Germinal center (tissue), 1 donor: Measurements from ENCODE around the gene ECHS1.
"Not testable (repeated sequence)": the region's sequence is repeated elsewhere in the genome, so short reads cannot be mapped to it uniquely, and the experiment has no call there.

Source experiments
- DNase-seq: peaks from one replicate; pipeline ENCODE4 v3.0.0; 2012; ENCODE audit warnings: mixed read lengths, low spot score

Gene ECHS1

DNA sequence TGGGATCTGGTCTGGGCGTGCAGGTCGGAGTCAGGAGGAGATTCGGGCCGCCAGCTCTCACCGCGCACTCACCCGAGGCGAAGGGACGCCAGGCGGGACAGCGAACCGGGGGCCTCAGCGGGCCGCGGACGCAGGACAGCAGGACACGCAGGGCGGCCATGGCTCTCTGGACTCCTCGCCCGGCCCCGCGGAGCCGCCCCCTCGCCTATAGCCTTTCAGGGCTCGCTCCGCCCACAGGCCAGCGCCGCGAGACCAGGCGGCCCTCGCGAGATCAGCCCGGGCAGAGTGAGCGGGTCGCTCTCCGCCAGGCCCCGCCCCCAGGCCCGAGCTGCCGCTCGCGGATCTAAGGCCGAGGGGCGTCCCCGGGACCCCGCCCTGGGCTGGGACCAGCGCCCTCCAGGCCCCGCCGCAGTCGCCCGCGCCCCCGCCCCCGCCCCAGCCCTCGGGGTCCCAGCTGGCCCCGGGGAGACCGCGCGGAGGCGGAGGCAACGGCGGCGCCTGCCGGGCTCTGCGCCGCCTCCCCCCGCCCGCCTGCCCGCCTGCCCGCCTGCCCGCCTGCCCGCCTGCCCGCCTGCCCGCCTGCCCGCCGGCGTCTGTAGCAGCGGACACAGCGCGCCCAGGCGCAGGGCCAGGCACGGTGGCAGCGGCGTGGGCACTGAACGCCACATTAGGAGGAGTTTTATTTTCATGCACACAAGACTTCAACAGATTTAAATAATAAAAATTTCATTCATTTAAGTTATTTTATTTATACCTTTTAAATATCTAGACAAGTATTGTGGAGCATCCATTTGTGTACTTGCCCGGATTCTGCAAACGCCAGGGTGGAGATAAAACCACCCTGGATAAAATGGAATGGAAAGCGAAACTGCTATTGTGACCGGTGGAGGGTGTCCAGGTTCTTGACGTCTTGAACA is at the start of gene ECHS1:
Gene ECHS1 (minus strand): TSS at position 181 of the 917 bp plus-strand sequence. CDS start 21 bp downstream, at position 160.
- peak; percentile 95 for DNase-seq

GRCh38 chr10:133422223-133422806 is 49.2 kb upstream of the ECHS1 start:
- DNase-seq = no peak

DNA sequence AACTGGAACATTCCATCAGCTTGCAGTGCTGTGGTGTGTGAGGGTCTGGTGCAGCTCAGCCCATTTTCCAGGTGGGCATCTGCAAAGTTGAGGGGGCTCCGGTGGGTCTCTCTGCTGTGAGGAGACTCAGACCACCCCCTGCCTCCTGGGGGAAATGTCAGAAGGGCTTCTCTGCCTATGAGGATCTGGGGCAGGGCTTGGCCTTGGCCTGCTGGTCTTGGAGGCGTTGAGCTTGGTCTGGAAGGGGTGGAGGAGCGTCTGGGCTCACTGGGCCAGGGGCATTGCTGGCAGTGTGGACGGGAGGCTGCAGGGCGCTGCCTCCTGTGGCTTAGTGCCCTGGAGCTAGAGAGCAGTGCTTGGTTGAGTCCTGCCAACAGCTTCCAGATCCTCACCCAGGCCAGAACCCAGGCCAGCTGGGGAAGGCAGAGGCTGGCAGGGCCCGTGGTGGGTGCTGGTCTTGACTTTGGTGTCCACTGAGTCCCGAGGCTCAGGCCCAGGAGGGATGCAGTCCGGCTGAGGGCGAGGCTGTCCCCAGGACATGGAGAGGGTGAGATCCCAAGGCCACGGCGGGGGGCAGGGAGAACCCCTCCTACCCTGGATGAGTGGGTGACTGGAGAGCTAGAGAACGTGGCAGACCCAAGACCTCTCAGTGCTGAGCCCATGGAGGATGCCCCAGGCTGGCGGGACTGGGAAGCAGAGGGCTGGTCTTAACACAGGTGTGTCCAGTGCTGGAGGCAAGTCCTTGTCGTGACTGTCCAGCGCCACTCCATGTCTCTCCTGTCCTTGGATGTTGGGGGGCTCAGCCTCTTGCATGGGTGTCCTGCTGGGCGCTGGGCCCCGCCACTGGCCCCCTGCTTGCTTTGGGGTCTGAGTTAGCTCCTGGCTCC is 48.4 kb upstream of the ECHS1 start:
- DNase-seq = peak; percentile 3

- no peak for DNase-seq
Measured at GRCh38 chr10:133420579-133420978, 47.4 kb upstream of the ECHS1 start.

GRCh38 chr10:133420028-133420427 is 46.9 kb upstream of the ECHS1 start:
- DNase-seq = no peak

DNA sequence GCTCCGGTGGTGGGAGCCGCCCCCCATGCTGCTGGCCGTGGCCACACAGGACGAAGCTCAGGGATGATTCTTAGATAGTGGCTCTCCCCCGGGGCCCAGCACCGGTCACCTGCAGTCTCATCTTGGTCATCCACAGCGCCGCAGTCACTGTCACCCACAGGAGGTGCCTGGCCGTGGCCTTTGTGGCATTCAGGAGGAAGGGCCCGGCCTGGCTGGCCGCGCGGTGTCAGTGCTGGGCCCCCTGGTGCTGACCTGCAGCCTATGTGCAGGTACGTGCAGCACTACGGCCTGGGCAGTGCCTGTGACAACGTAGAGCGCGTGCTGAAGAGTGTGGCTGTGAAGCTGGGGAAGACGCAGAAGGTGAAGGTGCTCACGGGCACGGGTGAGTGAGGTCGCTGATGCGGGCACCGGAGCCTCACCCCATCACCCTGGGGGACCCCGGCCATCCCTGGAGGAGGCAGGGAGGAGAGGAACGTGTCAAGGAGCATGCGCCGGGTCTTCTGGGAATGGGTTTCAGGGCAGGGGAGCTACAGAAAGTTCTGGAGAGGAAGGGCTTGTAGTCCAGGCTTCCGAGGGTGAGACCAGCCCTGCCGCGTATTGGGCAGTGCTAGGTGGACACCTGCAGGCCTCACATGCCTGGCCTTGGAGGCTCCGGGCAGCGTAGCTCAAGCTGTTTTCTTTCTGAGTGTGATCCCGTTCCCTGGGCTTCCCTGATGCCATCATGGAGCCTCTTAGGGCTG is 46.2 kb upstream of the ECHS1 start:
- no peak for DNase-seq

DNA sequence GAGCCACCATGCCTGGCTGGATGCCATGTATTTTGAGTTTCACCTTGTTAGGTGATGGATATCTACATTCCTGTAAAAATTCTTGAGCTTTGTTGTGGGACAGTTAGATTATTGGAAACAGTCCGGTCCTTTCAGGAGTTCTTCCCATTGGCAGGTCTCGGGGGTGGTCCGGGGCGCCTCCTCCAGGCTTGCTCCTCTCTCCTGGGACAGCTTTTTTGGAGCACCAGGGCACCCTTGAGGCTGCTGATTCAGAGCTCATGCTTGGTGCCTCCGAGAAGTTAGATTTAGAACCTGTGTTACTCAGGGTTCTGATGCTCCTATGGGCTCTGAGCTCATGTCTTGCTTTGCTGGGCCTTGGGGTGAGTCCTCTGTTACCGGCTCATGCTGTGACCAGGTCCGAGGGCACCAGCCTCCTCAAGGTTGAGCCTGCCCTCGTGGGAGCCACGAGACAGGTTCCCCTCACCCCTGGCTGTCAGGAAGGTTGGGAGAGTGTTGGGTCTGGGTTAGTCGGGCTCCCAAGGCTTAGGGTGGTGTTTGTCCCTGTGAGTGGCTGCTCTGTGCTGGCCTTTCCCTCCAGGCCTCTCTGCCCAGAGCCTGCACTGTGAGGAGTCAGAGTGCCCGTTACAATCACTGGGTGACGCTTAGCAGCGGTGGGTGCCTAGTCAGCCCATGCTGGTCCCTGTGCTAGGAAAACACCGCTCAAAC is 45.3 kb upstream of the ECHS1 start:
- DNase-seq = no peak

DNA sequence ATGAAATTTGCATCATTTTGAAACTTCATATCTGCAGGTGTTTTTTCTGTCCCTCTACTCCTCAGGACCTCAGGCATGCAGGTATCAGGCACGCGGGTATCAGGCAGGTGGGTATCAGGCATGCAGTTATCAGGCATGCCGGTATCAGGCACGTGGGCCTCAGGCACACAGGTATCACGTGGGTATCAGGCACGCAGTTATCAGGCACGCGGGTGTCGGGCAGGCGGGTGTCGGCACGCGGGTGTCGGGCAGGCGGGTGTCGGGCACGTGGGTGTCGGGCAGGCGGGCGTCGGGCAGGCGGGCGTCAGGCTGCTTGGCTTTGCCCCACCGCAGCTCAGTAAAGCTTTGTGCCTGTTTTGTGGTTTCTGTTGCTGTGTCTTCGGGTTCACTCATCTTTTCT is 42.6 kb upstream of the ECHS1 start:
- no peak for DNase-seq

GRCh38 chr10:133414401-133414800 is 41.2 kb upstream of the ECHS1 start:
- DNase-seq = not testable (repeated sequence)

- no peak for DNase-seq
Measured at GRCh38 chr10:133412381-133412711, 39.2 kb upstream of the ECHS1 start.

DNA sequence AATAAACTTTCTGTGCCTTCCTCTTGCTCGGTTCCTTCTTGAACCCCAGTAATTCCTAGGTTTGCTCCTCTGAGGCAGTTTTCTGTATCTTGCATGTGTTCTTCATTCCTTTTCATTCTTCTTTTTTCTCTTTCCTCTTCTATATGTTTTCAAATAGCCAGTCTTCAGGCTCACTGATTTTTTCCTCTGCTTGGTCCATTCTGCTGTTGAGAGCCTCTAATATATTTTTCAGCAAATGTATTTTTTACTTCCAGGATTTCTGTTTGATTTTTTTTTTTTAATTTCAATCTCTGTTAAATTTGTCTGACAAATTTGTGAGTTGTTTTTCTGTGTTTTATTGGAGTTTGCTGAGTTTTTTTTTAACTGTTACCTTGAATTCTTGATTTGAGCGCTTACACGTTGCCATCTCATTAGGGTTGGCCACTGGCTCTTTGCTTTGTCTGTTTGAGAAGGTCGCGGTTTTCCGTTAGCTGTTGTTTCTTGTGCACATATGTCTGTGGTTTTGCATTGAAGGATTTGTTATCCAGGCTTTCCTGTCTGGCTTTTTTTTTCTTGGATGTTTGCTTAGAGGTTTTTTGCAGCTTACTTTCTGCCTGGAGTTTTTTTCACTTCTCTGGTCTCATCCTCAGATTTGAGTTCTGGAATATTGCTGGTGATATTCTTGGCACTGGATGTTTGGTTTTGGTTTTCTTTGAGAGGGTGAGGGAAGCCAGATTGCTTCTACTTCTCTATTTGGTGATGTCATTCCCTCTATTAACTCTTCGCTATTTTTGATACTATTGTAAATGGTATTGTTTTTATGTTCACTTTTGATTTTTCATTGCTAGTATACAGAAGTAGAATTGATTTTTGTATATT is 38.6 kb upstream of the ECHS1 start:
- DNase-seq = no peak

GRCh38 chr10:133405844-133406527 is 32.8 kb upstream of the ECHS1 start:
- no peak for DNase-seq

DNA sequence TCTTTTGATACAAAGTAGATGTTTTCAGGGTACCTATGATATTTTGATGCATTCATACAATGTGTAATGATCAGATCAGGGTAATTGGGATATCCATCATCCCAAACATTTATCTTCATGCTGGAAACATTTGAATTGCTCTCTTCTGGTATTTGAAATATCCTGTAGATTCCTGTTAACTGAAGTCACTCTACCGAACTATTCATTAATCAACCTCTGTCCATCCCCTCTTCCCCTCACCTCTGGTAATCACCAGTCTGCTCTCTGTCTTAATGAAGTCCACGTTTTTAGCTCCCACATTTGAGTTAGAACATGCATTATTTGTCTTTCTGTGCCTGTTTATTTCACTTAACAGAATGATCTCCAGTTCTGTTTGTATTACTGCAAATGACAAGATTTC is 32.1 kb upstream of the ECHS1 start:
- no peak for DNase-seq

DNA sequence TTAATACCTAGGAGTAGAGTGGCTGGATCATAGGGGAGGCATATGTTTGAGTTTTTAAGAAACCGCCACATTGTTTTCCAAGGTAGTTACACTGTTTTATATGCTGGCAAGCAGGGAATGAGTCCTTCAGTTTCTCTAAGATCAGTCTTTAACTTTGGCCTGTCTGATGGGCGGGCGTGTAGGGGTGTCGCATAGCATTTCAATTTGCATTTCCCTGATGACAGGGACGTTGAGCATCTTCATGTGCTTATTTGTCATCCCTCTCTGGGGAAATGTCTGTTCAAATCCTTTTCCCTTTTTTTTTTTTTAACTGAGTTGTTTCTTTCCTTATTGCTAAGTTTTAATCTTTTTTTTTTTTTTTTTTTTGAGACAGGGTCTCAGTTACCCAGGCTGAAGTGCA is 30.6 kb upstream of the ECHS1 start:
- DNase-seq = no peak

DNA sequence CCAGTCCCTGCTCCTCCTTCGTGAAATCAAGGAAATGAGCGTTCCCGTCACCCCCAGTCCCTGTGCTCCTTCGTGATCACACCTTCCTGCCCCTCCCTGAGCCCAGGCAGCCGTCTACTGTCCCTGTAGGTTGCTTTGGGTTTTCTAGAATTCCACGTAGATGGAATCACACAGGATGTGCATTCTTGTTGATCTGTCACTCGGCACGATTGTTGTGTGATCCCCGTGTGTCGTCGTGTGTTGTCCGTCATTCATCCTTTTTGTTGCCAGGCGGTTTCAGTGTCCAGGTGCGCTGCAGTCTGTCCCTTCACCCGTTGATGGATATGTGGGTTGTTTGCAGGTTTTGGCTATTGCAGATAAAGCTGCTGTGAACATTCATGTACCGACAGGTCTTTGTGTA is 30.2 kb upstream of the ECHS1 start:
- no peak for DNase-seq

GRCh38 chr10:133401981-133402725 is 29.0 kb upstream of the ECHS1 start:
- no peak for DNase-seq

- no peak for DNase-seq
Measured at GRCh38 chr10:133401500-133401899, 28.3 kb upstream of the ECHS1 start.

DNA sequence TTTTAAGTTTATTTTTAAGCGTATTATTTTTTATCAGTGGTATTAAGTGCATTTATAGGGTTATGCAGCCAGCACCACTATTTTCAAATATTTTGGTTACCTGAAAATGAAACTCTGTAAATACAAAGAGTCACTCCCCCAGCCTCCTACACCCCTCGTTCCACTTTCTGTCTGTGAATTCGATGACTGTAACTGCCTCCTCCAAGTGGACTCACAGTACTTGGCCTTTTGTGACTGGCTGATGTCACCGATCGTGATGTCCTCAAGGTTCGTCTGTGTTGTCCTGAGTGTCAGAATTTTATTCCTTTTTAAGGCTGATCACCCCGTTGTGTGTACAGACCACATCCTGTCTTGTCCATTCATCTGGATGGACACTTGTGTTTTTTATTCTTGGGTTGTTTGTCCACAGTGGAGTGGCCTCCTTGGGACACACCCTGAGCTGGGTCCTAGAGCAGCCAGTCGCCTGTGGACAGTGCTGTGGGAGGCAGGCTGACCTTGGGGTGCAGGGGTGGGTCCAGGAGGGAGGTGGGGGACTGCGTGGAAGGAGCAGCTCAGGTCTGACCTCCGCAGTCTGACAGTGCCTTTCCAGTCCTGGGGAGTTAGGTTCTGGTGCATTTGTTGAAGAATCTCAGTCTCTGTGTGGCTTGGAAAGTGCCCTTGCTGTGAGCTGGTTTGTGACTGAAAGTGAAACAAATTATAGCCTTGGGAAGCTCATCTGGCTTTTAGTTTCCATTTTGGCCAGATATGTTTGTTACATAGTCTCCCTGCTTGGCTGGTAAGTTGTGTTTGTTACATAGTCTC is 27.7 kb upstream of the ECHS1 start:
- DNase-seq = no peak
